Measurements from ENCODE around the gene MICOS13.
A peak's percentile ranks its signal among the peaks of the same experiment; 100 is the strongest.
"Not testable (repeated sequence)": the region's sequence is repeated elsewhere in the genome, so short reads cannot be mapped to it uniquely, and the experiment has no call there.

The MICOS13 gene

GRCh38 chr19:5680437-5681368, at the start of gene MICOS13, which contains the start of gene HSD11B1L:
MICOS13 (minus strand) TSS chr19:5680516; CDS start chr19:5680486, 30 bp downstream.
HSD11B1L (plus strand) TSS chr19:5681027; CDS start chr19:5684833, 3,806 bp downstream.
- DNase-seq (ENCODE audit: low spot score), result peak; percentile 98

- DNase-seq (ENCODE audit: low spot score), result no peak
Observed at GRCh38 chr19:5727453-5728050, 47.2 kb upstream of the MICOS13 start.

- peak; percentile 98 for DNase-seq (ENCODE audit: low spot score)
Observed at GRCh38 chr19:5719961-5720790, 39.9 kb upstream of the MICOS13 start, which contains the start of the genes CATSPERD and LONP1. CATSPERD (plus strand) TSS chr19:5720637; CDS start chr19:5720738, 101 bp downstream. LONP1 (minus strand) TSS chr19:5720146; CDS start chr19:5720132, 14 bp downstream.

- DNase-seq (ENCODE audit: low spot score), result peak; percentile 7
Observed at GRCh38 chr19:5719274-5719960, 39.1 kb upstream of the MICOS13 start.

GRCh38 chr19:5718579-5719273, 38.4 kb upstream of the MICOS13 start:
- DNase-seq (ENCODE audit: low spot score), result peak; percentile 49

- DNase-seq (ENCODE audit: low spot score), result no peak
Observed at GRCh38 chr19:5718037-5718578, 37.8 kb upstream of the MICOS13 start.

GRCh38 chr19:5717215-5717935, 37.1 kb upstream of the MICOS13 start:
- DNase-seq (ENCODE audit: low spot score), result no peak

- no peak for DNase-seq (ENCODE audit: low spot score)
Observed at GRCh38 chr19:5714816-5715215, 34.5 kb upstream of the MICOS13 start.

- no peak for DNase-seq (ENCODE audit: low spot score)
Observed at GRCh38 chr19:5713228-5713627, 32.9 kb upstream of the MICOS13 start.

- DNase-seq (ENCODE audit: low spot score), result no peak
Observed at GRCh38 chr19:5711713-5712161, 31.4 kb upstream of the MICOS13 start.

GRCh38 chr19:5711025-5711424, 30.7 kb upstream of the MICOS13 start:
- DNase-seq (ENCODE audit: low spot score), result no peak

- no peak for DNase-seq (ENCODE audit: low spot score)
Observed at GRCh38 chr19:5707576-5708575, 27.6 kb upstream of the MICOS13 start.

GRCh38 chr19:5706876-5707573, 26.7 kb upstream of the MICOS13 start:
- no peak for DNase-seq (ENCODE audit: low spot score)

GRCh38 chr19:5705552-5705951, 25.2 kb upstream of the MICOS13 start:
- DNase-seq (ENCODE audit: low spot score), result no peak

GRCh38 chr19:5703819-5704818, 23.8 kb upstream of the MICOS13 start:
- DNase-seq (ENCODE audit: low spot score), result no peak

GRCh38 chr19:5702053-5702410, 21.7 kb upstream of the MICOS13 start:
- not testable (repeated sequence) for DNase-seq (ENCODE audit: low spot score)

All from kidney capillary endothelial cell (primary cell).